Suprapubic skin (tissue), 4 donors: ENCODE results near the gene SERPINA6. TPM values are rescaled to one million over a fixed set of nuclear protein-coding genes. Genes with fewer than 3 reads are reported as not detected.

Source experiments
- DNase-seq, 2 donors: peaks; one replicate each; pipeline ENCODE4 v3.0.0-alpha.2; 2019; ENCODE audit warnings: low spot score in 2 of 2
- H3K27ac ChIP-seq: fragments of 200-600 bp; sonication (generic); one replicate; pipeline ENCODE4 v1.5.1; 2019
- H3K27me3 ChIP-seq: fragments of 200-600 bp; sonication (generic); one replicate; pipeline ENCODE4 v1.5.1; 2019
- H3K36me3 ChIP-seq: fragments of 200-600 bp; sonication (generic); one replicate; pipeline ENCODE4 v1.5.1; 2019
- H3K4me1 ChIP-seq: fragments of 200-600 bp; sonication (generic); one replicate; pipeline ENCODE4 v1.5.1; 2019
- H3K4me3 ChIP-seq: fragments of 200-600 bp; sonication (generic); one replicate; pipeline ENCODE4 v1.5.1; 2019; ENCODE audit warnings: mild to moderate bottlenecking
- H3K9me3 ChIP-seq: fragments of 200-600 bp; sonication (generic); one replicate; pipeline ENCODE4 v1.5.1; 2019
- EP300 ChIP-seq: sonication (generic); formaldehyde crosslinking; IDR thresholded peaks from one replicate; pipeline ENCODE4 v1.6.1; 2017; ENCODE audit warnings: antibody characterized with exemption
- POLR2A ChIP-seq, 2 donors: fragments of 450-650 bp; IDR thresholded peaks; one replicate each; pipeline ENCODE4 v1.6.1; 2017; ENCODE audit warnings: antibody characterized with exemption in 2 of 2, mild to moderate bottlenecking in 2 of 2, moderate library complexity in 2 of 2
- POLR2AphosphoS5 ChIP-seq, 3 donors: sonication (generic); formaldehyde crosslinking; IDR thresholded peaks; one replicate each; pipeline ENCODE4 v1.6.1; 2017; ENCODE audit warnings: antibody characterized with exemption in 3 of 3
- WGBS: methylation state at CpG from one replicate; pipeline ENCODE4 v1.1.5; 2018; 5-methylcytosine and 5-hydroxymethylcytosine counted together
- total RNA-seq, 4 donors: library from RNA; depleted of rRNA; stranded (reverse); fragments of >200 nt; gene quantifications; one replicate each; pipeline ENCODE4 v1.1.0, GENCODE V29; 2016
- TF ChIP-seq, protein P1 (sequence below), 2 donors: fragments of 200-600 bp in 1 of 2; fragments of 450-650 bp in 1 of 2; sonication (generic) in 1 of 2; IDR thresholded peaks; one replicate each; pipeline ENCODE4 v1.5.1; 2016 to 2019; ENCODE audit warnings: antibody characterized with exemption in 2 of 2, mild to moderate bottlenecking in 1 of 2, moderate library complexity in 1 of 2

SERPINA6 gene
- total RNA-seq, 4 donors from 2014 or later, result 0.97 TPM; not detected in 3

- DNase-seq, result no peak
- H3K9me3 ChIP-seq, result no peaks in the 10 kb centered on the region
- H3K4me3 ChIP-seq, result no peak overlapping the region
- H3K4me1 ChIP-seq, result no peaks in the 10 kb centered on the region
- H3K27ac ChIP-seq, result no peak overlapping the region
- peaks cover 3% of the 10 kb centered on the region for H3K27me3 ChIP-seq
- WGBS, result 80% methylated on average over 9 of the region's 9 CpGs
- no peaks in the 10 kb centered on the region for H3K36me3 ChIP-seq
- TF ChIP-seq EP300 (no peak), POLR2A (IDR thresholded peaks at IDR 0.05) (no peak), POLR2AphosphoS5 (IDR thresholded peaks at IDR 0.05) (no peak)
- TF ChIP-seq, protein P1, sequence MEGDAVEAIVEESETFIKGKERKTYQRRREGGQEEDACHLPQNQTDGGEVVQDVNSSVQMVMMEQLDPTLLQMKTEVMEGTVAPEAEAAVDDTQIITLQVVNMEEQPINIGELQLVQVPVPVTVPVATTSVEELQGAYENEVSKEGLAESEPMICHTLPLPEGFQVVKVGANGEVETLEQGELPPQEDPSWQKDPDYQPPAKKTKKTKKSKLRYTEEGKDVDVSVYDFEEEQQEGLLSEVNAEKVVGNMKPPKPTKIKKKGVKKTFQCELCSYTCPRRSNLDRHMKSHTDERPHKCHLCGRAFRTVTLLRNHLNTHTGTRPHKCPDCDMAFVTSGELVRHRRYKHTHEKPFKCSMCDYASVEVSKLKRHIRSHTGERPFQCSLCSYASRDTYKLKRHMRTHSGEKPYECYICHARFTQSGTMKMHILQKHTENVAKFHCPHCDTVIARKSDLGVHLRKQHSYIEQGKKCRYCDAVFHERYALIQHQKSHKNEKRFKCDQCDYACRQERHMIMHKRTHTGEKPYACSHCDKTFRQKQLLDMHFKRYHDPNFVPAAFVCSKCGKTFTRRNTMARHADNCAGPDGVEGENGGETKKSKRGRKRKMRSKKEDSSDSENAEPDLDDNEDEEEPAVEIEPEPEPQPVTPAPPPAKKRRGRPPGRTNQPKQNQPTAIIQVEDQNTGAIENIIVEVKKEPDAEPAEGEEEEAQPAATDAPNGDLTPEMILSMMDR (IDR thresholded peaks at IDR 0.05), result no peak
Observed at GRCh38 chr14:94295360-94296180, 27.6 kb downstream of the SERPINA6 start.

DNA sequence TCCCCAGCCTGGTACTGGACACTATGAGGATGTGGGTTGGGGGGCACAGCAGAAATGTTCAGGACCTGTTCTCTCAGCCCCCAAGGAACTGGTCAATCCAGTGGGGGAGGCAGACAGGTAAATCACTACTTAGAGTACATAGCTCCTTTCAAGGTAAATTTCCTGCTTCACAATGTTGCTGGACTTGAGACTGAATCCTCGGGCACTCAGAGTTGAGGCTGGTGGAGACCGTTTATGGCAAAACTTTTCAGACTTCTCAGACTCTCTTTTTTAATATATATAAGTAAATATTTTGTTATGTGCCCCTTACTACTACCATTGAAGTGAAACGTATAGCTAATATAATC, 29.6 kb downstream of the SERPINA6 start:
- H3K27me3 ChIP-seq, result peaks cover 3% of the 10 kb centered on the region
- no peak overlapping the region for H3K4me3 ChIP-seq
- no peaks in the 10 kb centered on the region for H3K4me1 ChIP-seq
- H3K36me3 ChIP-seq, result no peaks in the 10 kb centered on the region
- DNase-seq, result no peak
- H3K27ac ChIP-seq, result no peak overlapping the region
- TF ChIP-seq POLR2AphosphoS5 (IDR thresholded peaks at IDR 0.05) (no peak), POLR2A (IDR thresholded peaks at IDR 0.05) (no peak), EP300 (no peak)
- TF ChIP-seq, protein P1 (IDR thresholded peaks at IDR 0.05), result no peak
- no peaks in the 10 kb centered on the region for H3K9me3 ChIP-seq
- WGBS, result 83% methylated on average over 3 of the region's 3 CpGs

- Histone ChIP-seq H3K36me3 (no peaks in the 10 kb centered on the region), H3K4me1 (no peaks in the 10 kb centered on the region), H3K27ac (no peak within 1 kb of the TSS), H3K4me3 (no peak within 1 kb of the TSS), H3K27me3 (peaks cover 3% of the 10 kb centered on the region), H3K9me3 (no peaks in the 10 kb centered on the region)
- no peak for TF ChIP-seq POLR2AphosphoS5 (IDR thresholded peaks at IDR 0.05)
- no peak for TF ChIP-seq EP300
- no peak for TF ChIP-seq POLR2A (IDR thresholded peaks at IDR 0.05)
- TF ChIP-seq, protein P1 (IDR thresholded peaks at IDR 0.05), result no peak
- DNase-seq, result no peak
- WGBS, result 74% methylated on average over 10 of the region's 10 CpGs
Observed at GRCh38 chr14:94292872-94293577, 30.1 kb downstream of the SERPINA6 start, which contains the start of gene SERPINA10. SERPINA10 (minus strand) TSS chr14:94293268; CDS start chr14:94290593, 2,675 bp downstream.

DNA sequence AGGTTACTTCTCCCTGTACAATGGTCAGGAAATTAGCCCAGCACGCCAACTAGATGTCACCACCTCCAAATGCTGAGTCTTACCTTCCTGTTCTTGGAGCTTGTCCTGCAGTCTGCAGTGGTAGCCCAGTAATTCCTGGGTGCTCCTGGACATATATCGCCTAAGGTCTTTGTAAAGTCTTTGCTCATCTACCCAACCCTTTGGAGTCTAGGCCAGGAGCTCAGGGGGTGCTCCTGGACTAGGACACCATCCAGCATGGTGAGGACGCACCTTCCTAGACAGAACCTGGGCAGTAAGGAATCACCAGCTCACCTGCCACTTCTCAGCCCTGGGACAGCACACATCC, 30.6 kb downstream of the SERPINA6 start:
- TF ChIP-seq POLR2AphosphoS5 (IDR thresholded peaks at IDR 0.05) (no peak), EP300 (no peak), POLR2A (IDR thresholded peaks at IDR 0.05) (no peak)
- TF ChIP-seq, protein P1 (IDR thresholded peaks at IDR 0.05), result no peak
- Histone ChIP-seq H3K4me3 (no peak overlapping the region), H3K4me1 (no peaks in the 10 kb centered on the region), H3K9me3 (no peaks in the 10 kb centered on the region), H3K36me3 (no peaks in the 10 kb centered on the region), H3K27me3 (peaks cover 3% of the 10 kb centered on the region), H3K27ac (no peak overlapping the region)
- DNase-seq, result no peak
- 91% methylated on average over 3 of the region's 3 CpGs for WGBS

DNA sequence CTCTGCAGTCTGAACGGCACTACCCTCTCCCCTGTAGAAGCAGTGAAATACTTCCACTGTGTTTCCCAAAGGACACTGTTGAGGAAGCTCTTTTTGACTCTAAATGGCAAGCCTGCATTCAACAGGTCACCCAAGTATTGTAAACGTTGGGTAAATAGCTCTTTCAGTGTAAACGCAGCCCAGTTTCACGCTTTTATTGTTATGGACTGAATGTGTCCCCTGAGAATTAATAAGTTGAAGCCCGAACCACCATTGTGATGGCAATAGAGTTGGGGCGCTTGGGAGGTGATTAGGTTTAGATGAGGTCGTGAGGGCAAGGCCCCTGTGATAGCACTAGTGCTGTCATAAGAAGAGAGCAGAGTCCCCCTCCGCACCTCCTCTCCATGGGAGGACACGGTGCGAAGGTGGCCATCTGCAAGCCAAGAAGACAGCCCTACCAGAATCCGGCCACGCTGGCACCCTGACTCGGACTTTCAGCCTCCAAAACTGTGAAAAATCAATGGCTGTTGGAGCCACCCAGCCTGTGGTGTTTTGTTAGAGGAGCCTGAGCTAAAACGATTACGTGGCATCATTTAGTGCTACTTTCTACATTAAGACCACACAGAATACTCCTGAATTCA, 31.1 kb downstream of the SERPINA6 start:
- no peak for TF ChIP-seq EP300
- TF ChIP-seq POLR2A (IDR thresholded peaks at IDR 0.05), result no peak
- no peak for TF ChIP-seq POLR2AphosphoS5 (IDR thresholded peaks at IDR 0.05)
- TF ChIP-seq, protein P1 (IDR thresholded peaks at IDR 0.05), result no peak
- DNase-seq, result no peak
- WGBS, result 86% methylated on average over 11 of the region's 15 CpGs
- Histone ChIP-seq H3K27ac (no peak overlapping the region), H3K4me1 (no peaks in the 10 kb centered on the region), H3K36me3 (no peaks in the 10 kb centered on the region), H3K9me3 (no peaks in the 10 kb centered on the region), H3K27me3 (peaks cover 3% of the 10 kb centered on the region), H3K4me3 (no peak overlapping the region)
